Fibroblast of lung (primary cell): ENCODE data around the gene ADAMTS5. TPM values are rescaled to one million over a fixed set of nuclear protein-coding genes. Genes with fewer than 3 reads are reported as not detected.
A peak's percentile ranks its signal among the peaks of the same experiment; 100 is the strongest.

Source experiments
- DNase-seq, 2 donors: peaks; one replicate each; pipeline versions ENCODE4 v3.0.0 to v3.0.0-alpha.2; 2010; ENCODE audit warnings: low read depth in 2 of 2
- H2AFZ ChIP-seq: 2 replicates; pipeline ENCODE4 v1.5.1; 2012; ENCODE audit warnings: low read length, control low read depth, inconsistent platforms
- H3K27ac ChIP-seq: 2 replicates; pipeline ENCODE4 v1.5.1; 2011; ENCODE audit warnings: low read length, control low read depth; ENCODE audit not compliant: insufficient read depth
- H3K27me3 ChIP-seq: 2 replicates; pipeline ENCODE4 v1.5.1; 2011; ENCODE audit warnings: mild to moderate bottlenecking, low read length; ENCODE audit not compliant: control insufficient read depth, insufficient read depth
- H3K36me3 ChIP-seq: 2 replicates; pipeline ENCODE4 v1.5.1; 2011; ENCODE audit warnings: low read length; ENCODE audit not compliant: control insufficient read depth, insufficient read depth
- H3K4me1 ChIP-seq: 2 replicates; pipeline ENCODE4 v1.5.1; 2011; ENCODE audit warnings: low read length; ENCODE audit not compliant: control insufficient read depth, insufficient read depth; ENCODE audit errors: extremely low read depth
- H3K4me2 ChIP-seq: 2 replicates; pipeline ENCODE4 v1.5.1; 2011; ENCODE audit warnings: low read length, control low read depth; ENCODE audit not compliant: insufficient read depth; ENCODE audit errors: extremely low read depth
- H3K4me3 ChIP-seq, 4 experiments: fragments of 200-600 bp in 1 of 4; sonication (generic) in 1 of 4; replicated peaks in 1 of 4; 2 replicates each; pipeline ENCODE4 v1.5.1; 2011 to 2016; ENCODE audit warnings: low read length in 4 of 4, low read depth in 3 of 4, mild to moderate bottlenecking in 3 of 4, control low read depth in 2 of 4, inconsistent platforms in 1 of 4, mixed read lengths in 1 of 4; ENCODE audit not compliant: insufficient read depth in 1 of 4; ENCODE audit errors: control extremely low read depth in 1 of 4
- H3K79me2 ChIP-seq: 2 replicates; pipeline ENCODE4 v1.5.1; 2012; ENCODE audit warnings: mild to moderate bottlenecking, low read length, inconsistent platforms; ENCODE audit not compliant: control insufficient read depth, insufficient read depth
- H3K9ac ChIP-seq: 2 replicates; pipeline ENCODE4 v1.5.1; 2011; ENCODE audit warnings: mild to moderate bottlenecking, low read length, control low read depth; ENCODE audit not compliant: insufficient read depth
- H3K9me3 ChIP-seq: 2 replicates; pipeline ENCODE4 v1.5.1; 2012; ENCODE audit warnings: low read depth, low read length; ENCODE audit not compliant: control insufficient read depth, insufficient read depth
- H4K20me1 ChIP-seq: 2 replicates; pipeline ENCODE4 v1.5.1; 2011; ENCODE audit warnings: low read length; ENCODE audit not compliant: control insufficient read depth, insufficient read depth; ENCODE audit errors: extremely low read depth
- CTCF ChIP-seq, 2 donors: IDR thresholded peaks in 1 of 2; conservative IDR thresholded peaks in 1 of 2; 1 replicate in 1 of 2; 2 replicates in 1 of 2; pipeline ENCODE4 v1.5.1; 2011 to 2012; ENCODE audit warnings: low read length in 2 of 2, control low read depth in 1 of 2, inconsistent platforms in 1 of 2, low read depth in 1 of 2, mild to moderate bottlenecking in 1 of 2
- EZH2 ChIP-seq: IDR thresholded peaks from 2 replicates; pipeline ENCODE4 v1.5.1; 2012; ENCODE audit warnings: low read length, control low read depth, mild to moderate bottlenecking; ENCODE audit errors: missing control alignments
- polyA plus RNA-seq, 2 donors: library from polyadenylated mRNA; depleted of rRNA in 1 of 2; stranded (reverse) in 1 of 2; unstranded in 1 of 2; fragments of >200 nt; gene quantifications; 2 replicates each; pipeline ENCODE4 v1.2.1, GENCODE V29; 2011 to 2012; ENCODE audit warnings: missing spikeins in 1 of 2
- total RNA-seq: library from RNA; depleted of rRNA; stranded (reverse); fragments of >200 nt; gene quantifications from 2 replicates; pipeline ENCODE4 v1.2.1, GENCODE V29; 2014

ADAMTS5 gene
- total and polyA plus RNA-seq, 2 donors (not counting 1 experiment from before 2014, with no cell fraction given), result 4.3 to 12.2 TPM

- Histone ChIP-seq H4K20me1 (no peaks in the 10 kb centered on the region), H3K79me2 (no peaks in the 10 kb centered on the region), H3K9ac (peak overlapping the region; percentile 62), H3K36me3 (no peaks in the 10 kb centered on the region), H3K4me2 (peak overlapping the region; percentile 97), H3K4me3 (peak overlapping the region; percentile 74 to 83 (median 78)), H3K9me3 (no peaks in the 10 kb centered on the region), H3K27me3 (no peaks in the 10 kb centered on the region), H2AFZ (peak overlapping the region; percentile 81), H3K27ac (peak overlapping the region; percentile 85), H3K4me1 (peaks cover 4% of the 10 kb centered on the region)
- TF ChIP-seq CTCF (conservative IDR thresholded peaks at IDR 0.05 in 1 of 2, IDR thresholded peaks at IDR 0.05 in 1 of 2; ENCODE audit: low read depth in 1 of 2, low read length in 2 of 2) (no peak), EZH2 (no peak)
- no peak for DNase-seq
Observed at GRCh38 chr21:26965907-26966581, 844 bp downstream of the ADAMTS5 start.

- Histone ChIP-seq H3K4me3 (peak overlapping the region; percentile 48 to 80 (median 76)), H3K79me2 (no peaks in the 10 kb centered on the region), H4K20me1 (no peaks in the 10 kb centered on the region), H3K4me1 (peaks cover 4% of the 10 kb centered on the region), H3K27ac (peak overlapping the region; percentile 65), H3K9ac (peak overlapping the region; percentile 62), H2AFZ (peak overlapping the region; percentile 81), H3K36me3 (no peaks in the 10 kb centered on the region), H3K27me3 (no peaks in the 10 kb centered on the region), H3K4me2 (peak overlapping the region; percentile 97), H3K9me3 (no peaks in the 10 kb centered on the region)
- peak in 1 of 2 donors; percentile 16 for DNase-seq
- TF ChIP-seq EZH2, result no peak
- TF ChIP-seq CTCF (conservative IDR thresholded peaks at IDR 0.05 in 1 of 2, IDR thresholded peaks at IDR 0.05 in 1 of 2; ENCODE audit: low read depth in 1 of 2, low read length in 2 of 2), result peak; percentile 25 to 35
Observed at GRCh38 chr21:26965040-26965906, 1.6 kb downstream of the ADAMTS5 start.

GRCh38 chr21:26964170-26964778 lies 2.6 kb downstream of the ADAMTS5 start:
- peak overlapping the region; percentile 64 for H3K27ac ChIP-seq
- no peaks in the 10 kb centered on the region for H3K36me3 ChIP-seq
- peak overlapping the region; percentile 48 to 80 (median 76) for H3K4me3 ChIP-seq
- no peak overlapping the region for H3K9ac ChIP-seq
- H3K4me2 ChIP-seq, result peak overlapping the region; percentile 97
- peaks cover 4% of the 10 kb centered on the region for H3K4me1 ChIP-seq
- H2AFZ ChIP-seq, result no peak overlapping the region
- H3K27me3 ChIP-seq, result no peaks in the 10 kb centered on the region
- no peaks in the 10 kb centered on the region for H3K9me3 ChIP-seq
- DNase-seq, result peak in 1 of 2 donors; percentile 44
- TF ChIP-seq EZH2, result no peak
- no peak for TF ChIP-seq CTCF (conservative IDR thresholded peaks at IDR 0.05 in 1 of 2, IDR thresholded peaks at IDR 0.05 in 1 of 2; ENCODE audit: low read depth in 1 of 2, low read length in 2 of 2)
- H3K79me2 ChIP-seq, result no peaks in the 10 kb centered on the region
- H4K20me1 ChIP-seq, result no peaks in the 10 kb centered on the region
